DMS53 (cell line): Measurements from ENCODE around the gene REXO4.
A peak's percentile ranks its signal among the peaks of the same experiment; 100 is the strongest.
"Not testable (repeated sequence)": the region's sequence is repeated elsewhere in the genome, so short reads cannot be mapped to it uniquely, and the experiment has no call there.

Source experiments
- DNase-seq: peaks from one replicate; lab custom pipeline; 2025; lab: John Stamatoyannopoulos, UW

Gene REXO4

DNA sequence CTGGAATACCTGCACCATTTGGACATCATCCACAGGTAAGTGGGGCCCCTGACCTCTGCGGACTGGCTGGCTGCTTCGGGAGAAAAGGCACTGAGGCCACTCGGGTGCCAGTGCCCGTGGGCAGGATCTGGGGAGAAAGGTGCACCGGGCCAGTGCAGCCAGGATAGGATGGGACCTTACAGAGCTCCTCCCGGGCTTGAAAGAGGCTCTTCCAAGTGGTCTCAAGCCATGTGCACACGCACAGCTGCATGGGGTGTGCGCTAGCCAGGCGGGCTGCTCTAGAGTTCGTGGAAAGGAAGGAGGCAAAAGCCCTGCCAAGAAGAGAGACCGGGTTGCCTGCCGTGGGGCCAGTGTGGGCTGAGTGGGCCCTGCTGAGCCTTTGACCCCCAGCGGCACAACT lies 28.2 kb downstream of the REXO4 start:
- no peak for DNase-seq

DNA sequence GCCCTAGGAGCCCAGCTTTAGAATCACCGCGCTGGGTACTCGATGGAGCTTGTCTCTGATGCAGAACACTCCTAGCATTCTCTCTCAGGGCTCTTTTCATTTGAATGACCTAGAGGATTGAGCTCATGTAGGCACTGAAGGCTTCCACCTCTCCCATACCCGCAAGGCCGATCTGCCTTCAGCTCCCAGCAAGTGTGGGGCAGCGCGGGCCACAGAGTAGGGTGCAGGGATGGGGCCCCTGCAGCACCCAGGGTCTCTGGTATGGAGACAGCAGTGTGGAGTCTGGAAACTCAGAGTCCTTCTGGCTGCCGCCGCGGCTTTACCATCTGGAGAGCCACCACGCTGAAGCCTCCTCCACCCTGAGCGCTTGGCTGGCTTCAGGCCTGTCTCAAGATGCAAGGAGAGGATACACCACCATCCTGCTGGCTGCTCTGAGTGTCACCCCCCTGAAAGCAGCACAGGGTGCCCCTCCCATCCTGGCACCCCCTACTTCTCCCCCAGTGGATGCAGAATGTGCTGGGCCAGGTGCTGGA lies 28.7 kb downstream of the REXO4 start:
- no peak for DNase-seq

DNA sequence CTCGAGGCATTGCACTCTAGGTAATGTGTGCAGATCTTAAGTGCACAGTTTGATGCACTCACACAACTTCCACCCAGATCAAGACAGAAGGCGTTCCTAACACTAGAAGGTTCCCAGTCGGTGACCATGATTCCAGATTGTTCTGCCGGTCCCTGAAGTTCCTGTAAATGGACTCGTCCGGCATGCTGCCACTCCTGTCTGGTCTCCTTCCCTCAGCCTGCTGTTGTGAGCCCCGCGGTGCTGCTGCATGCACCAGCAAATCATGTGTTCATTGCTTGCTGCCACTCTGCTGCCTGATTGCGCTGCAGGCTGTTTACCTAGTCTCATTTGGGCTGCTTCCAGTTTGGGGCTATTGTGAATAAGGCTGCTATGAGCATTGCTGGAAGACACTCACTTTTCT lies 30.1 kb downstream of the REXO4 start:
- no peak for DNase-seq

DNA sequence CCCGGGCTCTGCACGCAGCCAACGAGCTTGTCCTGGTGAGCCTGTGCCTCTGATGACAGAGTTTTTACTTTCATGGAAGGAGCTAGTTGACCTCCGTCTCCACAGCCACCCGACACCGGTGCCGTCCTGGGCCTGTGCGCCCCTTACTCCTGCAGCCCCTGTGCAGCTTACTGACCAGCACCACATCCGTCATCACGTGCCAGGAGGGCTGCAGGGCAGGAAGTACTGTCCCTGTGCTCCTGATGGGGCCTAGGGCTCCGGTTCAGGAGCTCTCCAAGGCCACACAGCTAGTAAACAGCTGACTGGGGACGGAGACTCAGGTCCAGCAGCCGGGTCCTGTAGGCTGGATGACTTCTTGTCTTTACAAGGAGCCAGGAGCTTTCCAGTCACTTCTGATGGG lies 31.5 kb downstream of the REXO4 start:
- DNase-seq = no peak

DNA sequence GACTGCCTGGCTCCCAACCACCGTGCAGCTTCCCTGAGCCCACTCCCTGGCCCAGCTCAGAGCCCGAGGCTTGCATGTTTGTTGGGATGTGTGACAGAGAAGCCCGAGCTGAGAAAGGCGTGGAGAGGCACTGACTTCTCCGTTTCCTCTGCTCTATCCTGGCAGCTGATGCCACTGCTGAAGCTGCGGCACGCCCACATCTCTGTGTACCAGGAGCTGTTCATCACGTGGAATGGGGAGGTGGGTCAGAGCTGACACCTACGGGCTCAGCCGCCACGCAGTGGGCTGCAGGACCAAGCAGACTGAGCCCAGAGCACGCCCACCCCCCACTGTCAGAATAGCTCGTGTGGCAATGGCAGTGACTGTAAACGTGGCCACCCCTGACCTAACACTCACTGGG lies 32.4 kb downstream of the REXO4 start:
- DNase-seq = no peak

DNA sequence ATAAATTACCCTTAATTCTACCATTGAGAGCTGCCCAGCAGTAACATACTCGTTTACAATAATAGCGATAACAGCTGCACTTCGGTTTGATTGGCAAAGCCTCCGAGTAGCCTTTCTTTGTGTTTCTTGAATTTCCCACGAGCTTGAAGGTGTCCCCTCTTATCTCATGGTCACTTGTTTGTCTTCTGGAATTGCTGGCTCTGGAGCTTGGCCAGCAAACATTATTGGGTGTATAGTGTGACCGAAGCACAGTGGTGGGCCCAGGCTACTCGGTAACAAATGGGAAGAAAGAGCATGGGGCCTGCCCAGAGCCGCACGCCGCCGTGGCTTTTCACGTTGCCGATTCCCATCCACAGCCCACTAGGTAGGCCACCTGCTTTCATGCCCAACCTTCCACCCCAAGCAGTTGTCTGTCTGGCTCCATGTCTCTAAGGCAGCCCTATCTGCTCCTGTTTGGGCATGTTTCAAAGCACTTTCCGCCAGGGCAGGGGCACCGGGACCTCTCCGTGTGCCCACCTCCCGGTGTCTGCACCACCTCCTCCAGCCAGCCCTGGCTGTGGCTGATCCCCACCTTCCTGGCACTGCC lies 33.0 kb downstream of the REXO4 start:
- DNase-seq = no peak

DNA sequence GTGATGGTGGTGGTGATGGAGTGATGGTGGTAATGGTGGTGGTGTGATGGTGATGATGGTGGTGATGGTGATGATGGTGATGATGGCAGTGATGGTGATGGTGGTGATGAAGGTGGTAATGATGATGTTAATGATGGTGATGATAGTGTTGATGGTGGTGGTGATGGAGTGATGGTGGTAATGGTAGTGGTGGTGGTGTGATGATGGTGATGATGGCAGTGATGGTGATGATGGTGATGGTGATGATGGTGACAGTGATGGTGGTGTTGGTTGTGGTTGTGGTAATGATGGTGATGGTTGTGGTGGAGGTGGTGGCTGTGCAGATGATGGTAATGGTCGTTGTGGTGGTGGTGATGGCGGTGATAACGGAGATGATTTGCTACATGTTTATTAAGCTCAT lies 34.4 kb downstream of the REXO4 start:
- DNase-seq = no peak

DNA sequence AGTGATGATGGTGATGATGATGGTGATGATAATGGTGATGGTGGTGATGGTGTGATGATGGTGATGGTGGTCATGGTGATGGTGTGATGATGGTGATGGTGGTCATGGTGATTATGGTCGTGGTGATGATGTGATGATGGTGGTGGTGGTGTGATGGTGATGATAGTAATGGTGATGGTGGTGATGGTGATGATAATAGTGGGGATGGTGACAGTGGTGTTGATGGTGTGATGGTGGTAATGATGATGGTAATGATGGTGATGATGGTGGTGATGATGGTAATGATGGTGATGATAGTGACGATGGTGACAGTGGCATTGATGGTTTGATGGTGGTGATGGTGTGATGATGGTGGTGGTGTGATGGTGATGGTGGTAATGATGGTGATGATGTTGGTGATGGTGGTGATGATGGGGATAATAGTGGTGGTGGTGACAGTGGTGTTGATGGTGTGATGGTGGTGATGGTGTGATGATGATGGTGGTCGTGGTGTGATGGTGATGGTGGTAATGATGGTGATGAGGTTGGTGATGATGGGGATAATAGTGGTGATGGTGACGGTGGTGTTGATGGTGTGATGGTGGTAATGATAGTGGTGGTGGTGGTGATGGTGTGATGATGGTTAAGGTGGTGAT lies 35.2 kb downstream of the REXO4 start:
- DNase-seq = no peak

DNA sequence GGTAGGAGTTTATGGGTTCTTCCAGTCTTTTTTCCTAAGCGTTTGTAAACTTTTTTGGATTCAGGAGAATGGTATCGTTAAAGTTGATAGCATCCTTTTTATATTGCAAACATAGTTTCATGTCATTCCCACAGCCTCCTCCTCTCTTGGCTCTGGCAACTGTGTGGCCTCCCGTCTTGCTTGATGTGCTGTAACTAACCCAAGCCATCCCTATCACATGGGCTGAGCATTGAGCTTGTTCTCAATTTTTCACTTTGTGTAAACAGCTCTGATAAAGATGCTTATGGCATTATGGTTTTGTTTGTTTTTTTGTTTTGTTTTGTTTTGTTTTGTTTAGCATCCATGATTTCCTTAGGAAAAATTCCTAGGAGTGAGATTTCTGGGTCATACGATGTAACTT lies 37.1 kb downstream of the REXO4 start:
- no peak for DNase-seq

DNA sequence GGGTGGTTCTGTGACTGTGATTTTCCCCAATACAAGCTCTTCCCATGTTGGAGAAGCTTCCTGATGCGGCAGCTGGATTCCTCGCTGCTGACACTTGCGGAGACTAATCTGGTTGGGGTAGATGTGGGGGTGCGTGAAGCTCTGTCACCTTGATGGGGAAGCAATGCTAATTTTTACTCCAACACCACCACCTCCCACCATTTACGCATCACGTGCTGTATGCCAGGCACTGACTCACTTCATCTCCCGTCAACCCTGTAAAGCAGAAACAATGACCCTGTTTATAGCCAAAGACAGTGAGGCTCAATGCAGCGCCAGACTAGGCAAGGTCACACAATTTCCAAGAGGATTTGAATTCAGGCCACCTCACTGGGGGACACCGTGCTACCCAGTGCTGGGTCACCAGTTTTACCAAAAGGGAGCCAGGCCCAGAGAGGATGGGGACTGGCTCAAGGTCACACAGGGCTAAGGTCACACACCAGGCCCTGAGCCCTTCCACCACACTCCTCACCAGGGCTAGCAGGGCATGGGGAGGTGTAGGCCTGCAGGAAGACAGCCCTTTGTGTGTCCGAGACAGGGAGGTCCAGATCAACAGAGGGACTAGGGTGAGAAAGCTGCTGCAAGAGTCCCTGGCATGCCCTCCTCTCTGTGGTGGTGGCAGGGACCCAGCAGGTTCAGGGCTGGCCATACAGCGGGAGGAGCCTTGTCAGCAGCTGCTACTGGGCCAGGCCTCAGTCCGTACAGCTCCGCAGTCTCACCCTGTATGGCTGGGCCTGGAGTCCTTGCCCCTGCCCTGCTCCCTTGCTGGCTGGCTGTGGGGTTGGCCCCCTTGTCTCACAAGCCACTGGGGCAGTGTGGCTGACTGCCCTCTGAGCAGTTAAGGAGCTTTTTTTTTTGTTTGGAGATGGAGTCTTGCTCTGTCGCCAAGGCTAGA lies 38.4 kb downstream of the REXO4 start:
- DNase-seq = no peak

DNA sequence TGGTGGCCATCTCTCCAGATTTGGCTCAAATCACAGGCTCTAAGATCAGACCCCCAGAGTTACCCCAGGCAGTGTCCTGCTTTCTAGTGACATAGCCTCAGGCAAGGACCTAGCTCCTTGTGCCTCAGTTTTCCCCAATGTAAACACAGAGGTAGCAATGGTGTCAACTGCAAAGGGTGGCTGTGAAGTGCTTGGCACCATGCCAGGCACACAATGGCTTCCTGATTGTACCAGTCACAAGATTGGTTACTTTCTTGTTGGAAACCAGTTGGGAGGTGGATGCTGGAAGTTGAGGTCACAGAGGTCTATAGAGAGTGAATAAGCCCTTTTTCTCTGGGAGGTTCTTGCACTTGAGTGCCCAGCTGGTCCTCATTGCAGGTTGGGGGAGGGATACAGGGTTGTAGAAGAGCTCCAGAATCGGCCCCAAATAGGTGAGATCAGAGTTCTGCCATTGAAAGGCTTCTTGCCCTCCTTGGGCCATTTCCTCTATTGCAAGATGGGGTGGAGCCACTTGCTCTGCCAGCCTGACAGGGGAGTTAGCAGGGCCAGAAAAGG lies 39.3 kb downstream of the REXO4 start:
- no peak for DNase-seq

DNA sequence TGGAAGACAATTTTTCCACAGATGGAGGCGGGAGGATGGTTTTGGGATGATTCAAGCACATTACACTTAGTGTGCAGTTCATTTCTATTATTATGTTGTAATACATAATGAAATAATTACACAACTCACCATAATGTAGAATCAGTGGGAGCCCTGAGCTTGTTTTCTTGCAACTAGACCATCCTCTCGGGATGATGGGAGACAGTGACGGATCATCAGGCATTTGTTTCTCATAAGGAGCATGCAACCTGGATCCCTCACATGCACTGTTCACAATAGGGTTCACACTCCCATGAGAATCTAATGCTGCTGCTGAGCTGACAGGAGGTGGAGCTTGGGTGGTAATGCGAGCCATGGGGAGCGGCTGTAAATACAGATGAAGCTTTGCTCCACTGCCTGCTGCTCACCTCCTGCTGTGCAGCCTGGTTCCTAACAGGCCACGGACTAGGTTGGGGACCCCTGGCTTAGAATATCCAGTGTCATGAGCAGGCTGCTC lies 40.0 kb downstream of the REXO4 start:
- DNase-seq = peak; percentile 59

DNA sequence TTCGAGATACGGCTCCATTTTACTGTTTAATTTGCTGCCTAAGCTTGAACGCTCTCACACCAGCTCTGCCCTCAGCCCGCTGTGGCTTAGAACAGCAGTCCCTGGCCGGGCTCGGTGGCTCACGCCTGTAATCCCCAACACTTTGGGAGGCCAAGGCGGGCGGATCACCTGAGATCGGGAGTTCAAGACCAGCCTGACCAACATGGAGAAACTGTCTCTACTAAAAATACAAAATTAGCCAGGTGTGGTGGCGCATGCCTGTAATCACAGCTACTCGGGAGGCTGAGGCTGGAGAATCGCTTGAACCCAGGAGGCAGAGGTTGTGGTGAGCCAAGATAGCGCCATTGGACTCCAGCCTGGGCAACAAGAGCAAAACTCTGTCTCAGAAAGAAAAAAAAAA lies 40.5 kb downstream of the REXO4 start:
- not testable (repeated sequence) for DNase-seq

DNA sequence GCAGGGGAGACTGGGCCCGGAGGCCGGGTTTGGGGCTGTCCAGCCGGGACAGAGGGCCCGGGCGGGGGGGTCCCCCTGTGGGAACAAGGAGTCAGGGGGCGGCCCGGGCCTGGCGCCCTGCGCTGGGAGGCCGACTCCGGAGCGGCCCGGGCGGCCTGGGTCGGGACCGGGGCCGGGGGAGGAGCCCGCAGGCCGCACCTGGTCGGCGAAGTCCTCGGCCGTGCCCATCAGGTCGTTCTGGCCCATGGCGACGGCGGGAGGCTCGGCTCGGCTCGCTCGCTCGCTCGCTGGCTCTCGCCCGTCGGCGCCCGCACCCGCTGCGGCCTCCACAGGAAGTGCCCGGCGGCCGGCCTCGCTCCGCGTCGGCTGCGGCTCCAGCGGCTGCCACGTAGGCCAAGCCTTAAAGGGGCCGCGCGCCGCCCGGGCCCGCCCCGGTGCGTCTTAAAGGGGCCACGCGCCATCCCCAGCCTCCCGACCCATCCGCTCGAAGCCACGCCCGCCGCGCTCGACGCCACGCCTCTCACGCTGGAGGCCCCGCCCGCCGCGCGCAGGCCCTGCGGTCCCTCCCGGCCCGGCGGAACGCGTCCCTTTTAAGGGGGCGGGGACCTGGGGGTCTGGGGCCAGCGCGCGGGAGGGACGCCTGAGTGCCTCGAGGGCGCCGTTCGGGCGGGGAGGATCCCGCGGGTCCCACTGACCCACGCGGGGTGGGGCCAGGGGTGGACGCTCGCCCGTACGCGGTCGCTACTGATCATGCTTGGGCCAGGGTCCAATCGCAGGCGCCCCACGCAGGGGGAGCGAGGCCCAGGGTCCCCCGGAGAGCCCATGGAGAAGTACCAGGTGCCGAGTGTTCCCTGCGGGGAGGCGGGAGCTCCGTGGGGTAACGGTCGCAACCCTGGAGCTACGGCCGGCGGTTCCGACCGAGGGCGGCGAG lies 41.8 kb downstream of the REXO4 start, which contains the start of the genes STKLD1 and SURF4:
Gene STKLD1 (plus strand): TSS at position 643 of the 931 bp plus-strand sequence. CDS start 108 bp downstream, at position 751.
Gene SURF4 (minus strand): TSS at position 337 of the 931 bp plus-strand sequence. CDS start 91 bp downstream, at position 246.
- peak; percentile 98 for DNase-seq

DNA sequence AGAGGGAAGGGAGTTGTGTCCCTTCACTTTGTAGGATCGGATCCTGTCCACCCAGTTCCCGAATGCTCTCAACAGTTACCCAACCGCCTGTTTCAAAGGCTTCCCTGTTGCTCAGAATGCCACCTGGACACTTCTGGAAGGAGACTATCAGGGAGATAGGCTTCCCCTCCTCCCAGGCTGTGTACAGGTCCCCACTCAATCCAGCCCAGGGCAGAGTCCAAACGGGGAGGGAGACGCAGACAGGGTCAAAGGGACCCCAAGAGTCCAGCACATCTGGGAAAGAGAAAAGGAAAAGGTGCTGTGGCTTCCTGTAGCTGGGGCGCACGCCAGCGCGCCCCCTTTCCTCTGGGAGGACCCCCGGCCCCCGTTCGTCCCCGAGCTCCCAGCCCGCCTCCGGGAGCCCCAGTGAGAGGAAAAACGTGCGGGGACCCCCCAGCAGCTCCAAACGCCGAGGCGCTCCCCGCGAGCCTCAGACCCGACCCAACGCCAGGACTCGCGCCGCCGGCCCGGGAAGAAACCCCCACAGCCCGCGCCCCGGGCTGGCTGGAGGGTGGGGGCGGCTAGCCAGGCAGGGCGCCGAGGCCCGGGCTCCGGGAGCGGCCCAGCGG lies 42.6 kb downstream of the REXO4 start:
- peak; percentile 72 for DNase-seq

DNA sequence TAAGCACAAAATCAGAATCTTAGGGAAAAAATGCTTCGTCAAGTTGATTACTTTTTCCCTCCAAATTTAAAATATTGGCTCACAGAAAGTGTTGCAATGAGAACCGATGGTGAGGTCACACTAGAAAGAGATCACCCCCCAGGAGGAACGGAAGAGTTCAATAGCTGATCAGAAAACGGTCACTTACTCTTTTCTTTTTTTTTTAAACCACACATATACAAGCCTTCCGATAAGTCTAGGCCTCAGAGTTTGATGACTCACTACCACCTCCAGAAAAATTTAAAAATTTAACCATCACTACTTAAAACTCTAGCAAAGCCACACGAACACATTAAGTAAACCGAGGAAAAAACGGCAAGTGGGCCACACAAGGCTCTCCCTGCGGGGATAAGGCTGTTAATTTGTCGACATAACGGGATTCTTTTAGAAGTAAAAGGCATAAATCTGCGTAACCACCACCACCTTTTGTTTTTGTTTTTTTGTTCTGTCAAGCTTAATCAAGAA lies 43.1 kb downstream of the REXO4 start:
- DNase-seq = no peak

DNA sequence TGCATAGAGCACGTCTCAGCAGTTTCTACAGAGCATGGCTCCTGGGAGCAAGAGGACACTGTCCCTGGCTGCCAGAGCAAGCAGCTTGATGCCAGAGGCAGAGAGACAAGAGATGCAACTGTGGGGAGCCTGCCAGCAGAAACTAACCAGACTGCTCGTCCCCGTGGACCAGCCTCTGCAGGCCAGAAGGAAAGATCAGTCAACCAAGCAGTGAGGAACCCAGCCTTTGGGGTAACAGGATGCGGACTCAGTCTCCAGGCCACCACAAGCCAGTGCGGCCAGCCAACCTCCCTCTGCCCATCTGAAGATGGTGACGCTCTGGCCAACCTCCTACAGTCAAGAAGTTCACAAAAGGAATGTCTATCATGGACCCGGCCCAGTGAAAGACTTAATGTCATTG lies 45.7 kb downstream of the REXO4 start:
- DNase-seq = no peak

DNA sequence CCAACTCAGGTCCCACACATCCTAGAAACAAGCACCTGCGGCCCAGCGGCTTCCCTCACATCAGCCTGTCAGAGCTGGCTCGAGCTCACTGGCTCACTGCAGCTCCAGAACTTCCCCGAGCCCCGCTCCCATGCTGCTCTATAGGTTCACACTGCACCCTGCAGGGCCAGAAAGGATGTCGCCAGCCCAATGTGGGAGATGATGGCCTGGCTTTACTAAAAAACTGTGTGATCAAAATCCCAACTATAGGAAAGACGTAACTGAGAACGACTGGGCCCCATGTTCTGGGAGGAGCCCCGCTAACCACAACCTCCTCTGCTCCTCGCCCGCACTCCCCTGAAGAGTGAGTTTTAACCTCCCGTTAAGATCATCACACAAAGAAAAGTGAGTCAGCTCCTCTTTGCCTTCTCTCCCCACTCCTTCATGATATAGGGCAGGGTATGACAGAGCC lies 46.5 kb downstream of the REXO4 start:
- no peak for DNase-seq

DNA sequence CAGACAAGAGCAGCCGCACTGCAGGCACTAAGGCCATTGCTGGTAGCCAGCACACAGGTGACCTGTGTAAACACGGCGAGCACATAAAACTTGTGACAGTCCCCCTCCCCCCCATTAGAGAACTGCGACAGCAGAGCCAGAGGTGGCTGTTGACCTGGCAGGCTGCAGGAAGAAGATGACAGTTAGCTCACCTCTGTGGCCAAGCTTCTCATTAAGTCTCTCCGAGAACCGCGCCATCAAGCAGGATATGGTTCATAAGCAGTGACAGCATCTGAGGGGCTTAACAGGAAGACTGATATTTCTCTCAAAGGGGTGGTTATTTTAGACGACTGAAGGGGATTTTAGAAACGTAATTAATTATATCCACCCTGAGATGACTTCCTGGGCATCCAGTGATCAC lies 47.1 kb downstream of the REXO4 start:
- DNase-seq = no peak

DNA sequence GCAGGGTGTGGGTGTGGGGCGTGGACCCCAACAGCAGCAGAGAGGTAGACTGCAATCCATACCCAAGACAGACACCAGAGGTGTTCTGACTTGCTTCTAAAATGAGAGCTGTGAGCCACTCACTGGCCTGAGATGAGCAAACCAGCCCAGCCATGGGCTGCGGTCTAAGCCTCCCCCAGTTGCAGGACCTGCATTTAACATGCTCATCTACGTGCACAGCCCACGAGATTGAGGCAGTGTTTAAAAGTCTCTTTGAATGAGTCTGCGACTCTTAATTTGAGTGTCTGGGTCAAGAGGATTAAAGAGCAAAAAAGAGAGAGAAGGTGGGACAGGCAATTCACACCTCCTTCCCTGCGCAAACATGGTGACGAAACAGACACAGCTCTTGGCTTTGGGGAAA lies 47.9 kb downstream of the REXO4 start:
- DNase-seq = no peak
